ENCODE results near the gene SELENOI.
"Not testable (repeated sequence)": the region's sequence is repeated elsewhere in the genome, so short reads cannot be mapped to it uniquely, and the experiment has no call there.

Gene SELENOI, protein sequence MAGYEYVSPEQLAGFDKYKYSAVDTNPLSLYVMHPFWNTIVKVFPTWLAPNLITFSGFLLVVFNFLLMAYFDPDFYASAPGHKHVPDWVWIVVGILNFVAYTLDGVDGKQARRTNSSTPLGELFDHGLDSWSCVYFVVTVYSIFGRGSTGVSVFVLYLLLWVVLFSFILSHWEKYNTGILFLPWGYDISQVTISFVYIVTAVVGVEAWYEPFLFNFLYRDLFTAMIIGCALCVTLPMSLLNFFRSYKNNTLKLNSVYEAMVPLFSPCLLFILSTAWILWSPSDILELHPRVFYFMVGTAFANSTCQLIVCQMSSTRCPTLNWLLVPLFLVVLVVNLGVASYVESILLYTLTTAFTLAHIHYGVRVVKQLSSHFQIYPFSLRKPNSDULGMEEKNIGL

GRCh38 chr2:26345545-26346453 is at the start of gene SELENOI:
Gene SELENOI, plus strand, starts transcription at chr2:26346143. Its CDS starts 90 bp downstream, at chr2:26346233.
- peak; percentile 99 for DNase-seq

- no peak for DNase-seq
Observed at GRCh38 chr2:26297061-26297460, 48.9 kb upstream of the SELENOI start.

GRCh38 chr2:26298286-26298637 is 47.7 kb upstream of the SELENOI start:
- no peak for DNase-seq

GRCh38 chr2:26298638-26299393 is 47.1 kb upstream of the SELENOI start:
- peak; percentile 36 for DNase-seq

- DNase-seq = no peak
Observed at GRCh38 chr2:26299471-26300101, 46.4 kb upstream of the SELENOI start.

- DNase-seq = peak; percentile 15
Observed at GRCh38 chr2:26300234-26300925, 45.6 kb upstream of the SELENOI start.

- DNase-seq = no peak
Observed at GRCh38 chr2:26302846-26303245, 43.1 kb upstream of the SELENOI start.

DNA sequence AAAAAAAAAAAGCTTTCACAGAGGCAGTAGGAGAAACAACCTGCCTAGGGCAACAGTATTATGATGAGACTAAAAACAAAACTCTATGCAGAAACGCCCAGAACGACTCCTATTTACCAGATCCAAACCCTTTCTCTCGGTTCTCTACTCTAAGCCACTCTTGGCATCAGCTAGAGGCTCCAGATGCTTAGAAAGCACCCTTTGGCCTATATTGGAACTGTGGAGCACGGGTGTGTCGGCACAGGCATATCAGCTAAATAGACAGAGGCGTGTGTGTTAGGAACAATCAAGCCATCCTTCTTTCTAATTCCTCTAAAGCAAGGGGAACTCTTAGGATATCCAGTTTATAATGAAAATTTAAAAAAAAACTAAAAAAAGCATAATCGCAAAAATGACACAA is 40.8 kb upstream of the SELENOI start:
- not testable (repeated sequence) for DNase-seq

- no peak for DNase-seq
Observed at GRCh38 chr2:26305540-26305939, 40.4 kb upstream of the SELENOI start.

DNA sequence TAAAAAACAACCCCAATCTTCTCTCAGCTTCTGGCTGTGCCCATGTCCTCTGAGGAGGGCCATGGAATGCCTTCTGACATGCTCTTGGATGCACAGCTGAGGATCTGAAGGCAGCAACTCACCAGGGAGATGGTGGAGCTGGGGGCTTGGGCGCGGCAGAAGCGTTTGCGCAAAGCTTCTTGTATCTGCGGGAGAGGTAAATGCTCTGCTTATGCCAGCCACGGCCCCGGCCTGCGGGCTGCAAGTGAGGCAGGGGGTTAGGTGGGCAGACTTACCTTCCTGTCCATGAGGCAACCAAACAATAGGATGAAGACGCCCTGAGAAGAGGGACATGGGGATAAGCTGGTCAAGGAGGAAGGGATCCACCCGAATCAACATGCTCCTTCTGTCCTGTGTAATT is 36.0 kb upstream of the SELENOI start:
- no peak for DNase-seq

- no peak for DNase-seq
Observed at GRCh38 chr2:26312471-26312870, 33.5 kb upstream of the SELENOI start.

GRCh38 chr2:26313446-26313845 is 32.5 kb upstream of the SELENOI start:
- DNase-seq = no peak

GRCh38 chr2:26314243-26314642 is 31.7 kb upstream of the SELENOI start:
- no peak for DNase-seq

DNA sequence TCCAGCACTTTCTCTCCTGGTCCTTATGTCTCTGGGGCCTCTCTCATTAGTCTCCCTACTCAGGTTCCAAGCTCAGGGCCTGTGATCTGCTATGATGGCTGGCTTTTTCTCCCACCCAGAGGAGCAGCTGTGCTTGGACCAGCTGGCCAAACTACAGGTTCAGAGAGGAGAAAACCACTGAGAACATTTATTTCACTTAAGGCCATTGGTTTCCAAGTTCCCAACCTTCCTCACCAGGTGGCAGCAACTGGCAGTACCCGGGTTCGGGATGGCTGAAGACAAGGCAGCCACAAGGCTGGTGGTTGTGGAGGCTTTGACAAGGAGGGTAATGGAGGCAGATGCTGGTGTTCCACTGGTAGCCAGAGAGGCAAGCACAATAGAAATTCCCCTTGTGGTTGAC is 29.9 kb upstream of the SELENOI start:
- no peak for DNase-seq

DNA sequence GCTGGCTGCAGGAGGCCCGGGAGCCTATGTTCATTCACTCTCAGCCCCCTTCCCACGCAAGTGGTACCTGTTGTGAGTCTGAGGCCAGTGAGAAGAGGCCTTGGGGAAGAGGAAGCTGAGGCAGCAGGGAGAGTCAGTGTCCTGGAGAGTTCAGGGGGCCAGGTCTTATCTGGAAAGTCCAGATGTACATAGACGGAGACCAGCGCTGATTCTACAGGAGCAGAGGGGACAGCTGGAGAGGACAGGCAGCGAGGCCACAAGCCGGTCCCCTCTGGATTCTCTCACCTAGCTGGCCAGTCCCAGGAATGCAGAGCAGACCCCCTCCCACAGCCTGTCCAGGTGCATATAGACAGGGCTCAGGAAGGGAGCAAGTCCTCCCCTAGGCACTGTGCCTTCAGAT is 29.1 kb upstream of the SELENOI start:
- DNase-seq = no peak

DNA sequence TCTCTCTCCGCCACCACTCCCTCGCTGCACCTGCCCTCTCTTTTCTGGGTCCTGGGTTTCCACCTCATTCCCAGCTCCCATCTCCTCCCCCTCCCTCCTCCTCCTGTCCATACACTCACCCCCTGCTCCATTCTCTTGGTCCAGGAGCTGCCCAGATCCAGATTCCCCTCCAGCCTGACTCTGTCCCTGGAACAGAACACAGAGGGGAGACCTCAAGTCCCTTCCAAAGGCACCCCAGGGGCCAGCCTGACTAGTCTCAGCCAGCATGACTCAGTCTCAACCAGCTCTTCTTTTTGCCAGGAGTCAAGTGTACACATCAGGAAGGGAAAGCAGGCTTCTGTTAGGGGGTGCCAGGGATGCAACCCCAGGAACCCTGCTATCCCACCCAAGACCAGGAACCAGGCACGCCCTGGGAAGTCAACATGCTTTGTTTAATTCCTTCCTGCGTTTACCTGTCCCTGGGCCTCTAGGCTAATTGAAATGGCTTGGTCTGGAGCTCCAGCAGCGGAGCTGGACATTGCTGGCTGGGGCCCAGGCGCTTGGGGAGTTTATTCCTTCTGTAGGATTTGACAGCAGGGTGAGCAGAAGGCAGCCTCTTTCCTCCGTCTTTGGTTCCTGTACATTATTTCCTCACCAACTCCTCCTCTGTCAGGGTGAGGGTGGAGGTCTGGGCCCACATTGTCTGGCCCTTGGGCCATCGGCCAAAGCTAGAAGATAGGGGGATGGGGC is 28.4 kb upstream of the SELENOI start:
- no peak for DNase-seq

DNA sequence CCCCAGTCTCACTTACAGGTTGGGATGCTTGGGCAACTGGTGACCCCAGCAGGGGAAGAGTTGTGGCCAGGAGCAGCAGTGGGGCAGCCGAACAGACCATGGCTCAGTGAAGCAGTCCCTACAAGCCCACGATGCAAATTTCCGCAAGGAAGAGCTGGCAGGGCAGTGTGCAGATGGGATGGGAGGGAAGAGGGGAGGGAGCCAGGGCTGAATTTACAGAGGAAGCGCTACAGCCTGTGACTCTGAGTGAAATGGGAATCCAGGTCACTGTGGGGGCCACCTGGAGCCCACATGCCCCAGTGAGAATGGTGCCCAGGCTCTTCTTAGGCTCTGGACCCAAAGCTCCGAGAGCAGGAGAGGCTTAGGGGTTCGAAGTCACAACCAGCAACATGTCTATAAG is 27.0 kb upstream of the SELENOI start:
- DNase-seq = no peak

- not testable (repeated sequence) for DNase-seq
Observed at GRCh38 chr2:26324479-26324878, 21.5 kb upstream of the SELENOI start.

- DNase-seq = no peak
Observed at GRCh38 chr2:26324903-26325302, 21.0 kb upstream of the SELENOI start.

- DNase-seq = no peak
Observed at GRCh38 chr2:26325851-26326250, 20.1 kb upstream of the SELENOI start.

DNA sequence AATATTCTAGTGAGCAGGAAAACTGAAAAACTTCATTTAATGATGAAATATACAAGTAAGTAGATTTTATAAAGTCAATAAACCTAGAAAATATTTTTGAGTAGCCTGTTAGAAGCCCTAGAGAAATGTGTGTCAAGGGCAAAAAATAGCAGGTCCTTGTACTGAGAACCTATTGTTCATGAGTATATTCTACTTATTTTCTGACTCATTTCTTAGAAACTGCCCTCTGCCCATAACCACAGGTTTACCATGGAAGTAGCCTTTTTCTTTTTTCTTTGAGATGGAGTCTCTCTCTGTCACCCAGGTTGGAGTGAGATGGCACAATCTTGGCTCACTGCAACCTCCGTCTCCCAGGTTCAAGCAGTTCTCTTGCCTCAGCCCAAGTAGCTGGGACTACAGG is 19.4 kb upstream of the SELENOI start:
- no peak for DNase-seq
